IPS-15b (cell line): ENCODE measurements around the gene PTEN.

Experiments
- H3K27me3 ChIP-seq: one replicate; pipeline ENCODE4 v1.6.1; 2013; ENCODE audit warnings: low read length; ENCODE audit not compliant: control insufficient read depth, insufficient read depth
- H3K36me3 ChIP-seq: one replicate; pipeline ENCODE4 v1.6.1; 2013; ENCODE audit warnings: low read length; ENCODE audit not compliant: control insufficient read depth, insufficient read depth
- H3K4me1 ChIP-seq: one replicate; pipeline ENCODE4 v1.6.1; 2013; ENCODE audit warnings: mild to moderate bottlenecking, low read length; ENCODE audit not compliant: control insufficient read depth, insufficient read depth
- H3K4me3 ChIP-seq: one replicate; pipeline ENCODE4 v1.5.1; 2013; ENCODE audit warnings: low read depth, low read length
- H3K9ac ChIP-seq: one replicate; pipeline ENCODE4 v1.6.1; 2013; ENCODE audit warnings: low read depth, mild to moderate bottlenecking, low read length
- H3K9me3 ChIP-seq: one replicate; pipeline ENCODE4 v1.6.1; 2013; ENCODE audit warnings: mild to moderate bottlenecking, low read length; ENCODE audit not compliant: control insufficient read depth, insufficient read depth

The PTEN gene

DNA sequence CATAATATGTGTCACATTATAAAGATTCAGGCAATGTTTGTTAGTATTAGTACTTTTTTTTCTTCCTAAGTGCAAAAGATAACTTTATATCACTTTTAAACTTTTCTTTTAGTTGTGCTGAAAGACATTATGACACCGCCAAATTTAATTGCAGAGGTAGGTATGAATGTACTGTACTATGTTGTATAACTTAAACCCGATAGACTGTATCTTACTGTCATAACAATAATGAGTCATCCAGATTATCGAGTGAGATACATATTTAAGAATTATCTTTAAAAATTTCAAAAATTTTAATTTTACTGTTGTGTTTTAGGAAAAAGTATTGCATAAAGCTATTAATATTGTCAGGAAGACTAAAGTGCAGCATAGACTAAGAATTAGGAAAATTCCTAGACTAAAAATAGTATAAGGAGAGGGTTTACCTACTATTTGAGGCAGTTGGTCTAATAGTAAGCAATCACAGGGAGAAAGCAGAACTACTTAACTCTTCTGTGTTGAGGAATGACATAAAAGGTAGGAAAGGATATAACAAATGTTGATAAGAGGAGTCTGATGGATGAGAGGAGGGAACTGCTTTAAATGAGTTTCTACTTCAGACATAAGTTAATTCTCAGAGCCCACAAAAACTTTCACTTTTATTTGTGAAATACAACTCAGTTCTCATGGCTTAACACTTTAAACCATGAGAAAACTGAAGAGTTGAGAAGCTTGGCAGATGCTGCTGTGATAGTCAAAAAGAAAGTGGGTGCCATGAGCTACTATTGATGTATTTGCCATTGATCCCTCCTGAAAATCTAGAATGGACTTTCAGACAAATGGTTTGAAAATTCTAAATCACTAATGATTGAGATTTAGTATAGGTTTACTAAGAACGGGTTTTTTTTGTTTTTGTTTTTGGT lies 67.8 kb downstream of the PTEN start:
- H3K4me1 ChIP-seq: no peaks in the 10 kb centered on the region
- H3K4me3 ChIP-seq: no peak overlapping the region
- H3K36me3 ChIP-seq: no peaks in the 10 kb centered on the region

DNA sequence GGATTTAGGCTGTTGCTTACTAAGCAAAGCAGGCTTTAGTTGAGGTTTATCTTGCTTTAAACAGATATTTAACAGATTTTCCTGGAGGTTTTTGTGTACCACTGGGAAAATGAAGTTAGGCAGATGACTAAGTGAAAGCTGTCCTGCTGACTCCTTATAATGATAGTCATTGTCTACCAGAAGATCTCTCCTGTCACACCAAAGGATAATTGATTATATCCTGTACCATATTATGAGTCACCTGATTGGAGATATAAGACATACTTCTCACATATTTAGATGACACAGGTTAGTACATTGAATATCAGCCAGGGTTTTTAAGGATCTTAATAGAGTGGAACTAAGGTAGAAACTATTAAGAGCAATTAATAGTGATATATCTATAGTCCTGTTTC lies 68.4 kb downstream of the PTEN start:
- Histone ChIP-seq H3K9ac (no peak overlapping the region), H3K36me3 (no peaks in the 10 kb centered on the region), H3K9me3 (no peaks in the 10 kb centered on the region), H3K27me3 (no peaks in the 10 kb centered on the region), H3K4me3 (no peak overlapping the region), H3K4me1 (peaks cover 2% of the 10 kb centered on the region)

More for the DNA sequence above, 67.8 kb downstream of the PTEN start:
- H3K9ac ChIP-seq: no peak overlapping the region
- H3K27me3 ChIP-seq: no peaks in the 10 kb centered on the region
- no peaks in the 10 kb centered on the region for H3K9me3 ChIP-seq

DNA sequence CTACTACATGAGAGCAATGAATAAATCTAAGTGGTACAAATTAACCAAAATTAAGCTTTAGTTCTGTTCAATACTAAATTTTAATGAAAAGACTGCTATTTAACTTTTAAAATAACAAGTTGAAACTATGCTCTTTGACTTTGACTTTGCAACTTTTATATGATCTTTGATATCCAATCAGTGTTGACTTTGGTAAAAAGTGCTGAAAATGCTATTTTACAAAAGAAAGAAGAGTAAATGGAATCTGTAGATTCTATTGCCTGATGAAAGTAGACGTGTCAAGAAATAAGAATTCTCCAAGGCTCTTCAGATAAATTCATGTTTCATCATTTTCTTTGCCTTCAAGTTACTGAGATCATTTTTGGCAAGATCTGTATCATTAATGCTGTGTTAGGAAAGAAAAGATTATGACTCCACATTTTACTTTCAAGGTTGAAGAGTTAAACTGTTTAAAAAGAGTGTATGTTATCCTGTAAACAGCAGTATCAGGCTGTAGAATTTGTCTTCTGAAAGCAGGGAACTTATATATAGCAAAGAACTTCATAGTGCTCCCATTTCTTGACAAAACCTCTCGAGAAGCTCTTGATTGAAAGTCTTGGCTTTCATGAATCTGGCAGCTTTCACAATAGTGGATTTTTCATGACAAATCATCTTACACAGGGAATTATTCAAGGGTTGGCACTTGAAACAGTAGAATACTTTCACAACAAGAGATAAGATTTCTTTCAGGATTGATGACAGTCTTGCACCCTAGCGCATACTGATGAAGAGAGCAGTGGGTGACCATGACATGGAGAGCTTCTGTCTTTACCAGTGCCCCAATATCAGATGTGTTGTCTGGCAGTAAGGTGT lies 72.1 kb downstream of the PTEN start:
- H3K27me3 ChIP-seq: no peaks in the 10 kb centered on the region
- no peaks in the 10 kb centered on the region for H3K36me3 ChIP-seq
- no peak overlapping the region for H3K4me3 ChIP-seq
- peaks cover 14% of the 10 kb centered on the region for H3K4me1 ChIP-seq
- H3K9me3 ChIP-seq: no peaks in the 10 kb centered on the region
- no peak overlapping the region for H3K9ac ChIP-seq

DNA sequence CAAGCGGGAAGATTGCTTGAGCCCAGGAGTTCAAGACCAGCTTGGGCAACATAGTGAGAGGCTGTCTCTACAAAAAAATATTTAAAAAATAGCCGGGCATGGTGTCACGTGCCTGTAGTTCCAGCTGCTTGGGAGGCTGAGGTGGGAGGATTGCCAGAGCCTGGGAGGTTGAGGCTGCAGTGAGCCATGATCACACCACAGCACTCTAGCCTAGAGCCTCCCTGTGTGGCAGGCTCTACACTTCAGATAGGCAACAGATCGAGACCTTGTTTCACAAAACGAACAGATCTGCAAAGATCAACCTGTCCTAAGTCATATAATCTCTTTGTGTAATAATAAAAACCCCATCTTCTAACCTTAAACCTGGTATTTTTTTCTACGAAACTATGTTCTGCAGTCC lies 76.8 kb downstream of the PTEN start:
- no peaks in the 10 kb centered on the region for H3K36me3 ChIP-seq
- H3K4me1 ChIP-seq: peaks cover 14% of the 10 kb centered on the region
- H3K9ac ChIP-seq: no peak overlapping the region
- no peaks in the 10 kb centered on the region for H3K27me3 ChIP-seq
- H3K4me3 ChIP-seq: no peak overlapping the region
- H3K9me3 ChIP-seq: no peaks in the 10 kb centered on the region

DNA sequence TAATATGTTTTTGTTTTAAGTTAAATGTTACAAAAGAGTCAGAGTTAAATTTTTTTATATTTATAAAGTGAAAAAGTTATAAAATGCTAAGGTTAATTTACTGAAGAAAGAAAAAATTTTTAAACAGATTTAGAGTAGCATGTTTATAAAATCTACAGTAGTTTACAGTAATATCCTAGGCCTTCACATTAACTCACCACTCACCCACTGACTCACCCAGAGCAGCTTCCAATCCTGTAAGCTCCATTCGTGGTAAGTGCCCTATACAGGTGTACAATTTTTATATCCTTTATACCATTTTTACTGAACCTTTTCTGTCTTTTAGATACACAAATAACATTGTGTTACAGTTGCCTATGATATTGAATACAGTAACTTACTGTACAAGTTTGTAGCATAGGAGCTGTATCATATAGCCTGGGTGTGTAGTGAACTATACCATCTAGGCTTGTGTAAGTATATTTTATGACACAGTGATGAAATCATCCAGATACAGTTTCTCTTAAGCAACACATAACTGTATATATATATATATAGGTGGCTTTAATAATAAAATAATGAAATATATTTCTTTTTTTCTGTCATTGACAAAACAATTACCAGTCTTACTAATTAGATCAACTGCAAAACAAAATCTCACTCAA lies 79.6 kb downstream of the PTEN start:
- H3K9me3 ChIP-seq: no peaks in the 10 kb centered on the region
- no peaks in the 10 kb centered on the region for H3K27me3 ChIP-seq
- H3K4me3 ChIP-seq: no peak overlapping the region
- no peak overlapping the region for H3K9ac ChIP-seq
- H3K4me1 ChIP-seq: peaks cover 7% of the 10 kb centered on the region
- no peaks in the 10 kb centered on the region for H3K36me3 ChIP-seq

DNA sequence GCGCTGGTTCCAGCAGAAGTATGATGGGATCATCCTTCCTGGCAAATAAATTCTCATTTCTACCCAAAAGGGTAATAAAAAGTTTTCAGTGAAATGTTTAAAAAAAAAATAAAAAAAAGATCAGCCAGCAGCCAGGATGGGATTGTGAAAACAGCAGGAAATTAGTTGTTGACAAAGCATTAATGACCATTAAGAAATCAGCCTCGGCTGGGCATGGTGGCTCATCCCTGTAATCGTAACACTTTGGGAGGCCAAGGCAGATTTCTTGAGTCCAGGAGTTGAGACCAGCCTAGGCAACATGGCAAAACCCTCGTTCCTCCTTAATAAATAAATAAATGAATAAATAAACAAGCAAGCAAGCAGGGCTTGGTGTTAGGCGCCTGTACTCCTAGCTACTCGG lies 82.6 kb downstream of the PTEN start:
- no peak overlapping the region for H3K9ac ChIP-seq
- H3K4me3 ChIP-seq: no peak overlapping the region
- no peaks in the 10 kb centered on the region for H3K9me3 ChIP-seq
- peaks cover 2% of the 10 kb centered on the region for H3K4me1 ChIP-seq
- H3K27me3 ChIP-seq: no peaks in the 10 kb centered on the region
- H3K36me3 ChIP-seq: no peaks in the 10 kb centered on the region

DNA sequence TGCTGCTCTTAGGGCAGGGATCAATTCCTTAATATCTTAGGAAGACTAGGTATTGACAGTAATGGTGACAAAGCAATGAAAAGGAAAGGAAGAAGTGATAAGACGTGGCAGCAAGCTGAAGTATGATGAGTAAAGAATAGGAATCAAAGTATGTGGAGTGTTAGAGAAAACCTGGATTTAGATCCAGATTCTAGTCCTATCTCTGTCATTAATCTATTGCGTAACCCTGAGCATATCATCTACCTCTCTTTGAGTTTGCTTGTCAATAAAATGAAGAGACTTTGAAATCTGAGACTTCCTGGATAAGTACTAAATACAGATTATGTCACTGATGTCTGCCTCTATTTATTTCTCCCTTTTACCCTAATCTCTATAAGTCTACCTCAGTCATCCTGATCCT lies 89.2 kb downstream of the PTEN start:
- no peaks in the 10 kb centered on the region for H3K4me1 ChIP-seq
- no peaks in the 10 kb centered on the region for H3K9me3 ChIP-seq
- peaks cover 2% of the 10 kb centered on the region for H3K36me3 ChIP-seq
- H3K27me3 ChIP-seq: no peaks in the 10 kb centered on the region
- no peak overlapping the region for H3K4me3 ChIP-seq
- no peak overlapping the region for H3K9ac ChIP-seq

DNA sequence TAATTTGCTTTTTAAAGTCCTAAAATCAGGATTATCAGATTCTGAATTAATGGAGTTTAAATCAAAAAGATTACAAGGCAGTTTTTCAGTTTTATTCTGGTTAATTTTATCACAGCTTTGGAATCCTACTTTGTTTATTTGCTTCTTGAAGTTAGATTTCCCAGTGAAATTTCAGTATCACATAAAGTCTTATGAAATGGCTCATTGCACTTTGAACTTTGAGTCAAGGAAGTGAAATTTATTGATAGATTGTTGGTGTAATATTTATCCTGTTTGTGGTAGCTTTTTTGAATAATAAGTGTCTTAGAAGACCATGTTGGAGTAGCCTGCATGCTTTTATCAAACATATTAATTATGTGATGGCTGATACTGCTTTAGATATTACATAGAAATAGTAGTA lies 92.6 kb downstream of the PTEN start:
- no peaks in the 10 kb centered on the region for H3K4me1 ChIP-seq
- H3K4me3 ChIP-seq: no peak overlapping the region
- no peaks in the 10 kb centered on the region for H3K9me3 ChIP-seq
- H3K9ac ChIP-seq: no peak overlapping the region
- H3K36me3 ChIP-seq: peaks cover 4% of the 10 kb centered on the region
- H3K27me3 ChIP-seq: no peaks in the 10 kb centered on the region

DNA sequence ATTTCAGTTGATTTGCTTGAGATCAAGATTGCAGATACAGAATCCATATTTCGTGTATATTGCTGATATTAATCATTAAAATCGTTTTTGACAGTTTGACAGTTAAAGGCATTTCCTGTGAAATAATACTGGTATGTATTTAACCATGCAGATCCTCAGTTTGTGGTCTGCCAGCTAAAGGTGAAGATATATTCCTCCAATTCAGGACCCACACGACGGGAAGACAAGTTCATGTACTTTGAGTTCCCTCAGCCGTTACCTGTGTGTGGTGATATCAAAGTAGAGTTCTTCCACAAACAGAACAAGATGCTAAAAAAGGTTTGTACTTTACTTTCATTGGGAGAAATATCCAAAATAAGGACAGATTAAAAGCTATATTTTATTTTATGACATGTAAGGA lies 94.3 kb downstream of the PTEN start:
- H3K9me3 ChIP-seq: no peaks in the 10 kb centered on the region
- no peaks in the 10 kb centered on the region for H3K4me1 ChIP-seq
- H3K4me3 ChIP-seq: no peak overlapping the region
- peaks cover 2% of the 10 kb centered on the region for H3K36me3 ChIP-seq
- H3K27me3 ChIP-seq: no peaks in the 10 kb centered on the region
- no peak overlapping the region for H3K9ac ChIP-seq

DNA sequence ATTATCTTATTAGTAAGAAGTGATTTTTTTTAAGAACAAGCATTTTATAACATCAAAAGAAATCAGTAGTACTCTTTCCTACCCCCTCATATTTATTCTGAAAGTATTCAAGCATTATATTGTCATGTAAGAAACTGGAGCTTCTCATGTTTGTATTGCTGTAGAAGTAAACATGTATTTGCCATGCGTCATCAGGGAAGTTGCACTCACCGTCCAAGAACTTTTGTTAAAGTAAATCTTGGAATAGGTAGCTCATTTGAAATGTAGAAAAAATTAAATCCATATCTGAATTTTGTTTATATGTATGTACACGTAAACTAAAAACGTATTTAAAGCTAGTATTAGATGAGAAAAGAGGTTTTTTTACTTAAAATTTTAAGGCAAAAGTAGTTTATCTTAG lies 96.8 kb downstream of the PTEN start:
- no peak overlapping the region for H3K4me3 ChIP-seq

DNA sequence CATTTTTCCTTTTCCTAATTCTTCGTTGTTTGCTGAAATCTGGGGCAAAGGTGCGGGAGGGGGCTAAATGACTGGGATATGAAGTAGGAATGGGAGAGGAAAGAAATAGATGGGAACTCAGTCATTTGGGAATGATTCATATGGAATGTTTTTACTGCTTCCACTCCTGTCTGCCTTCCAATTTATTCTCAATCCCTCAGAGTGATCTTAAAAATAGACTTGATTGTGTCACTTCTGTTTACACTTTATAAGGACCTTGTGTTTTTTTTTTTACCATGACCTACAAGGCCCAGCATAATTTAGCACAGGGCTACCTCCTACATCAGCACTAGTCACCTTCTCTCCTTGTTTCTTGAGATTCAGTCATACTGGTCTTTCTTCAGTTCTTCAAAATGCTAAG lies 97.9 kb downstream of the PTEN start:
- Histone ChIP-seq H3K4me1 (no peaks in the 10 kb centered on the region), H3K27me3 (no peaks in the 10 kb centered on the region), H3K36me3 (peaks cover 2% of the 10 kb centered on the region), H3K4me3 (no peak overlapping the region), H3K9me3 (no peaks in the 10 kb centered on the region), H3K9ac (no peak overlapping the region)

More for the DNA sequence above, 96.8 kb downstream of the PTEN start:
- Histone ChIP-seq H3K36me3 (peaks cover 2% of the 10 kb centered on the region), H3K27me3 (no peaks in the 10 kb centered on the region), H3K4me1 (no peaks in the 10 kb centered on the region), H3K9me3 (no peaks in the 10 kb centered on the region), H3K9ac (no peak overlapping the region)
